GM19395 (cell line): ENCODE data around the gene STEAP2.

ENCODE experiments used
- ATAC-seq: cut with Tn5 transposase; IDR thresholded peaks from one replicate; pipeline ENCODE4 v1.9.1; 2021; ENCODE audit warnings: mild to moderate bottlenecking, moderate library complexity; ENCODE audit not compliant: unreplicated experiment

Gene STEAP2

DNA sequence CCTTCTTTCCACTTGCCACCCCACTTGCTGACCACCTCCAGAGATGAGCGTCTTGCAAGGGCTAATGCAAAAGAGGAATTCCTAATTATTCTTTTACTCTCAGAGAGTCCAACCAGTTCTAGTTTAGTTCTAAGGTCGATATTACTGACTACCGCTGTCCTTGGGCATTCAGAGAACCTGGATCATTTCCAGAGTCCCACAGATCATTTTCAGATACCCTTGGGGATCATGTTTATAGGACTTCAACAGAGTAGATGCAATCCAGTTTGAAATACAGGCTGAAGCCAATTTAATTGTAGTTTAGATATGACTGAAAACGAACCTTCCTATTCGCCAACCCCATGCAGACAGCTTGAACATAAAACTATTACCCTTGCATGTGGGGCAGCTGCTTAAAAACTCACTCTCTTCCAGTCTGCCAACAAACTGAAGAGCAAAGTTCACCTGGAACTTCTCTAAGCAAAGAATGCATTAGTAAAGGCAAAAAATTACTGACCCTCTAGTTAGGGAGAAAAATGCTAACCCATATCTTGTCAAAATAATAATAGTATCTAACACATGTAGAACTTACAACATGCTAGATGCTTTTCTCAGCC, 55.8 kb downstream of the STEAP2 start:
- no peak for ATAC-seq

- no peak for ATAC-seq
Observed at GRCh38 chr7:90269163-90269562, 57.6 kb downstream of the STEAP2 start.

DNA sequence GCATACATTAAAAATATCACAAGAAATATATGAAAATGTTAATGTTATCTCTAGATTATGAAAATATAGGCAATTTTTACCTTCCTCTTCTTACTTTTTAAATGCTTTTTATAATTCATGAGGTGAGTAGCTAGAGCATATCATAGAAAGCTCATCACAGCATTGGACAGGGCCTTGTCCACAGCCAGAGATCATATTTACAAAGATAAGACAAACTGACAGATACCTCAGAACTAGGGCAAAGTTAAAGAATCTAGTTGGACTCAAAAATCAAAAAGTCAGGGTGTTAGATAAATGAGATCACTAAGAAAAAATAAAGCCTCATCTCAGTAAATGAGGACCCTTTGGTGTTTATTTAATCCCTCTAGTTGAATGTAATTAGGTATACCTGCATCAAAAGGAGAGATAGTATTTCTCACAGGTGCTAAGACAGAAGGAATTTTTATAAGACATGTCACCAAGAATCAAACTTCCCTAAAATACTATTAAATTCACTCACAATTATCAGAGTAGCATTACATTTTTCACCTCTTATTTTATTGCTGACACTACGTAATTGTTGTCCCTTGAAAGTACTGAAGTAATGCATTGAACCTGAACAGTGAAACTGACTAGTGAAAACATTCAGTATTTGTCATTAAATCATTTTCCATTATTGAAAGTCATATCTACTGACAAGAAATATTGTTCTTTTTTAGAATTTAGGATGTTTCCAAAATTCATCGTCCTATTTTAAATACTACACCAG, 59.1 kb downstream of the STEAP2 start:
- no peak for ATAC-seq

DNA sequence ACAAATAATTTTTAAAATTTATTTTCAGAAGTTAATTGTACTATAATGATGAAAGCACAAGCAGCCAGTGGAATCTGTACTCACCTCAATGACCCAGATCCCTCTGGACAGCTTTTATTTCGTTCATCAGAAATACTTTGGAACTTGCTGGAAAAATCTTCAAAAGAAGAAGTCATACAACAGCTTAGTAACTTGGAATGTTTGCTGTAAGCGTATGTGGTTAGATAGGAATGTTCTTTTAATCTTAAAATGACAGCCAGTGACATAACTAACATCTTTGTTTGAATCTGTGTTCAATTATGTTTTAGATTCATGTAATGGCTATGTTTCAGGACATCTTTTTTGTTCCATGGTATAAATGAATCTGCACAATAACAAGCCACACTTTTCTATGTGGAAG, 60.2 kb downstream of the STEAP2 start:
- no peak for ATAC-seq

DNA sequence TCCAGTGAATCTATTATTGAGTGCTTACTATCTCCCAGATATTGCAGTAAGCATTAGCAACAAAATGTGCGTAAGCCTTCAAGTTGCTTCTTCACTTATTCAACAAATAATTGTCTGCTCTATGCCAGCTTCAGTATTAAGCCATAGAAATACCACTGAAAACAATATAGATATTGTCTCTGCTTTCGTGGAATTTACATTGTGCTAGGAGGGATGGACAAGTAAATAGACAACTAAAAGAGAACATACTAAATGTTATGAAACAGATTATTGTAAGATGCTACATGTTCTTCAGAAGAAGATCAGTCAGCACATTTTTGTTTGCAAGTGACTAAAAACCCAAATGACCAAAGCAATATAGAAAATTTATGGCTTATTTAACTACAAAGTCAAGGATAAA, 60.7 kb downstream of the STEAP2 start:
- no peak for ATAC-seq

DNA sequence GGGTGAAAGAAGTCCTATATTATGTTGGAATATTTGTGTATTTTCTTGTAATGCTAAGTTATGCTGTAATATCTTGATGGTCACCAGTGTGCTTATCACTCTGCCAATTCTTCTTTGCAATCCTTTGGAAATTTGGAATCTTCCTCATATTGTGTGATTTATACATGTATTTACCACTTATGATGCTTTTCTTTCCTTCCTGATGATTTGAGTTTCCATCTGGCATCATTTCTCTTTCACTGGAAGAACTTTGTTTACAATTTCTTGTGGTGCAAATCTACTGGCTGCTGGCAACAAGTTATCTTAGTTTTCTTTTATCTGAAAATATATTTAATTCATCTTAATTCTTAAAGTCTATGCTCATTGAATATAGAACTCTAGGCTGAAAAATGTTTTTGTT, 62.6 kb downstream of the STEAP2 start:
- no peak for ATAC-seq

DNA sequence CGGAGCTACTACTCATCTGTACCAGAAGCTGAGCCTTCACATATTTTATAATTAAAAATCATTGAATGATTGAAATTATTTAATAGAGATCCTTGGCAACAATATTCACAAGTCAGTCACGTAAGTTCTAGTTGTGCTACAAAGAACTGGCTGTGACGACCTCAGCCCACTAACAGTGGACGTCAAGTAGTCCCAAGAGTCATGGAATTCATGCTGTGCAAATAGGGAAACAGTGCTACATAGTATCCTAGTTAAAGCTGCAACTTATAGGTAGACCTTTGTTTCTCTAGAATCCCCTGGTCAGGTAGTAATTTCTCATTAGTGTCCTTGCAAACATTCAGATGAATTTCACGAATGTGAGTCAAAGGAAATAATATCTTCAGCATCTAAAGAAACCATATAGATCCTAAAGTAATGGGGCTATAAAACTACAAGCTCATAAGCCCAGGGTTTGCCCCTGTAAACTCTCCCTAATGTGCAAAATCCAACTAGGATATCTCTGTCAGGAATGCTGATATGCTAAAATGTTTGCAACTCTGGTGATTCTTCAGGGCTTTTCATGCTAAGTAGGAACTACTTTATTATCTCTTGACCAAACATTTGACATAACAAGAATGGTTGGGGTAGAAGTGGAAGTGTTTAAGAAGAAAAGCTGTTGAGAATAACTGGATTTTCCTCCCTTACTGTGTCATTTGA, 64.6 kb downstream of the STEAP2 start:
- ATAC-seq: no peak
